ENCODE data around the gene MARK4.
"Not testable (repeated sequence)": the region's sequence is repeated elsewhere in the genome, so short reads cannot be mapped to it uniquely, and the experiment has no call there.

The MARK4 gene

DNA sequence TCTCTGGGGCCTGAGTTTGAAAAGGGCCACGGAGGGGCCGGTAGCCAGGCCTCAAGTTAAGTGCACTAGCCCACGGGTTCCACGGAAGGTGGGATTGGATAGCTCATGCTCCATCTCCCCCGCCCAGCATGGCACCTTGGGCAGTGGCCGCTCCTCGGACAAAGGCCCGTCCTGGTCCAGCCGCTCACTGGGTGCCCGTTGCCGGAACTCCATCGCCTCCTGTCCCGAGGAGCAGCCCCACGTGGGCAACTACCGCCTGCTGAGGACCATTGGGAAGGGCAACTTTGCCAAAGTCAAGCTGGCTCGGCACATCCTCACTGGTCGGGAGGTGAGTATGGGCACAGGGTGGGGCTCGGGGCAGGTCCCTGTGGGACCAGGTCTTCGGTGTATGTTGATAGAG lies 7.8 kb downstream of the MARK4 start:
- no peak overlapping the region for H3K4me3 ChIP-seq (ENCODE audit: low read length)
- no peaks in the 10 kb centered on the region for H3K4me1 ChIP-seq (ENCODE audit: control insufficient read depth, insufficient read depth, low read length)
- no peaks in the 10 kb centered on the region for H3K27me3 ChIP-seq (replicated peaks; ENCODE audit: control insufficient read depth, insufficient read depth, low read length)
- DNase-seq (ENCODE audit: low read depth), result no peak
- H3K9me3 ChIP-seq (ENCODE audit: control insufficient read depth, low read length), result no peaks in the 10 kb centered on the region
- H3K36me3 ChIP-seq (ENCODE audit: control insufficient read depth, insufficient read depth, low read length, severe bottlenecking), result peaks cover 3% of the 10 kb centered on the region
- H3K9ac ChIP-seq (ENCODE audit: low read length), result no peak overlapping the region

DNA sequence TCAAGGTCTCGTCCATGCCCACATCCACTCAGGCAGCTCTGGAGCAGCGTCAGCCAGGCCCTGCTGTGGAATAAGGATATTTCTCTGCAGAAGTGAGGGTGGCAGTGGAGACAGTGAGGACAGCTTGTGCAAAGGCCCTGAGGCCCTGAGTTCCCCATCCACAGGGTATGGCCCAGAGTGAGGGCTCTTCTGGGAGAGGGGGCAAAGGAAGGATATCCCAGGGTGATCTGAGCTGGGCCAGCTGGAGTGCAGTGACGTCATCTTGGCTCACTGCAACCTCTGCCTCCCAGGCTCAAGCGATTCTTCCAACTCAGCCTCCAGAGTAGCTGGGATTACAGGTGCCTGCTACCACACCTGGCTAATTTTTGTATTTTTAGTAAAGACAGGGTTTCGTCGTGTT lies 11.5 kb downstream of the MARK4 start:
- Histone ChIP-seq H3K9ac (ENCODE audit: low read length) (no peak overlapping the region), H3K4me1 (ENCODE audit: control insufficient read depth, insufficient read depth, low read length) (no peaks in the 10 kb centered on the region), H3K9me3 (ENCODE audit: control insufficient read depth, low read length) (no peaks in the 10 kb centered on the region), H3K27me3 (replicated peaks; ENCODE audit: control insufficient read depth, insufficient read depth, low read length) (no peaks in the 10 kb centered on the region), H3K36me3 (ENCODE audit: control insufficient read depth, insufficient read depth, low read length, severe bottlenecking) (peaks cover 15% of the 10 kb centered on the region), H3K4me3 (ENCODE audit: low read length) (no peak overlapping the region)
- no peak for DNase-seq (ENCODE audit: low read depth)

DNA sequence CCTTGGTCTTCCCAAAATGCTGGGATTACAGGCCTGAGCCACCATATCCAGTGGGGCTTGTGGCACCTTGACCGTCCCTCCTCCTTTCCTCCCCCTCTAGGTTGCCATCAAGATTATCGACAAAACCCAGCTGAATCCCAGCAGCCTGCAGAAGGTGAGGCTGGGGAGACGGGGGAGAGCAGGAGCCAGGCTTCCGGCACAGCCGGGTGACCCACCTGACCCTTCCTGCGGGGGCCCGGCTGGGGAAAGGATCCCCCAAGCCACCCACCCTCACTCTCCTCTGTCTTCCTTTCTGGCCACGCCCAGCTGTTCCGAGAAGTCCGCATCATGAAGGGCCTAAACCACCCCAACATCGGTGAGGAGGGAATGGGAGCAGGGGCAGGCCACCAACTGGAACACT lies 11.9 kb downstream of the MARK4 start:
- Histone ChIP-seq H3K9me3 (ENCODE audit: control insufficient read depth, low read length) (no peaks in the 10 kb centered on the region), H3K4me3 (ENCODE audit: low read length) (no peak overlapping the region), H3K9ac (ENCODE audit: low read length) (no peak overlapping the region), H3K36me3 (ENCODE audit: control insufficient read depth, insufficient read depth, low read length, severe bottlenecking) (peaks cover 16% of the 10 kb centered on the region), H3K4me1 (ENCODE audit: control insufficient read depth, insufficient read depth, low read length) (no peaks in the 10 kb centered on the region), H3K27me3 (replicated peaks; ENCODE audit: control insufficient read depth, insufficient read depth, low read length) (no peaks in the 10 kb centered on the region)
- DNase-seq (ENCODE audit: low read depth), result no peak

DNA sequence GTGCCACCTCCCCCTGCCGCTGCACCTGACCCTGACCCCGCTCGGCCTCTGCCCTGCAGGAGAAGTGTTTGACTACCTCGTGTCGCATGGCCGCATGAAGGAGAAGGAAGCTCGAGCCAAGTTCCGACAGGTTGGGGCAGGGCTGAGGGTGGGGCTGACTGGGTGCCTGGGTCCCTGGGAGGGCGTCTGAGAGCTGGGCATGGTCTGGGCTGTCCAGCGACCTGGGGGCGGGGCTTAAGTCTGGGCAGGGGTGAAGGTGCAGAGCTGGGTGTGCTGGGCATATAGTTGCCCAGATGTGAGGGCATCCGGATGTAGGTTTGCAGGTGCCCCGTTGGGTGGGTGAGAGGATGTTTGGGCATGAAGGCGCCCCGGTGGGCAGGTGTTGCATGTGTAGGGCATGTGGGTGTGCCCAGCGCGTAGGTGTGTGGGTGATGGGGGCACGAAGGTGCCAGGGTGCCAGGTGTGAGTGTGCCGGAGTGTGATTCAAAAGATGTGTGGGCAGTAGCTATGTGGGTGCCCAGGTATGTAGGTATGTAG lies 13.8 kb downstream of the MARK4 start:
- Histone ChIP-seq H3K9ac (ENCODE audit: low read length) (no peak overlapping the region), H3K4me3 (ENCODE audit: low read length) (no peak overlapping the region), H3K9me3 (ENCODE audit: control insufficient read depth, low read length) (no peaks in the 10 kb centered on the region), H3K36me3 (ENCODE audit: control insufficient read depth, insufficient read depth, low read length, severe bottlenecking) (peaks cover 24% of the 10 kb centered on the region), H3K27me3 (replicated peaks; ENCODE audit: control insufficient read depth, insufficient read depth, low read length) (no peaks in the 10 kb centered on the region), H3K4me1 (ENCODE audit: control insufficient read depth, insufficient read depth, low read length) (no peaks in the 10 kb centered on the region)
- DNase-seq (ENCODE audit: low read depth), result no peak

DNA sequence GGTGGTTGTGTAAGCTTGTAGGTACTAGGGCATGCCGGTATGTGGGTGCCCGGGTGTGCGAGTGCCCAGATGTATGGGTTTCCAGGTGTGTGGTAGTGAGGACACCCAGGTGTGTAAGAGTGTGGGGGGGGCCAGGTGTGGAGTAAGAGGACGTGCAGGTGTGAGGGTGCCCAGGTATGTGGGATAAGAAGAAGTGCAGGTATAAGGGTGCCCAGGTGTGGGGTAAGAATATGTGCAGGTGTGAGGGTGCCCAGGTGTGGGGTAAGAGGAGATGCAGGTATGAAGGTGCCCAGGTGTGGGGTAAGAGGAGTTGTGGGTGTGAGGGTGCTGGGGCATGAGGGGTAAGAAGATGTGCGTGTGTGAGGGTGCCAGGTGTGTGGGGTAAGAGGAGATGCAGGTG lies 14.3 kb downstream of the MARK4 start:
- Histone ChIP-seq H3K4me1 (ENCODE audit: control insufficient read depth, insufficient read depth, low read length) (no peaks in the 10 kb centered on the region), H3K9me3 (ENCODE audit: control insufficient read depth, low read length) (no peaks in the 10 kb centered on the region), H3K4me3 (ENCODE audit: low read length) (no peak overlapping the region), H3K27me3 (replicated peaks; ENCODE audit: control insufficient read depth, insufficient read depth, low read length) (no peaks in the 10 kb centered on the region), H3K36me3 (ENCODE audit: control insufficient read depth, insufficient read depth, low read length, severe bottlenecking) (peaks cover 28% of the 10 kb centered on the region), H3K9ac (ENCODE audit: low read length) (no peak overlapping the region)
- no peak for DNase-seq (ENCODE audit: low read depth)

DNA sequence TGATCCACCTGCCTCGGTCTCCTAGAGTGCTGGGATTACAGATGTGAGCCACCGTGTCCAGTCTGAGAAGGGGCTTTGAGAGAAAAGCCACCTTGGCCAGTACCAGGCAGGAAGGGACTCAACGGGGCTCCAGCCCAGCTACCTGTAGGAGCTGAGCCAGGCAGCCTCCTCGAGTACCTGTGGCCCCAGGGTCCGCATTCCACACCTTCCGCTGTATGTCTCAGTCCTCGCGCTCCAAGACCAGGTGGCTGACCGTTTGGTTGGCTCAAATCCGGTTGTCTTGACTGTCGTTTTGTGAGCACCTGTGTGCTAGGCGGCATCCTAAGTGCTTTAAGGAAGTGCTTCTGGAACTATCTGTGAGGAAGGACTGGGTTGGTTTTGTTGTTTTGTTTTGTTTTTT lies 16.2 kb downstream of the MARK4 start:
- Histone ChIP-seq H3K27me3 (replicated peaks; ENCODE audit: control insufficient read depth, insufficient read depth, low read length) (no peaks in the 10 kb centered on the region), H3K4me3 (ENCODE audit: low read length) (no peak overlapping the region), H3K9me3 (ENCODE audit: control insufficient read depth, low read length) (no peaks in the 10 kb centered on the region), H3K9ac (ENCODE audit: low read length) (no peak overlapping the region), H3K36me3 (ENCODE audit: control insufficient read depth, insufficient read depth, low read length, severe bottlenecking) (peaks cover 31% of the 10 kb centered on the region), H3K4me1 (ENCODE audit: control insufficient read depth, insufficient read depth, low read length) (no peaks in the 10 kb centered on the region)
- DNase-seq (ENCODE audit: low read depth), result no peak

DNA sequence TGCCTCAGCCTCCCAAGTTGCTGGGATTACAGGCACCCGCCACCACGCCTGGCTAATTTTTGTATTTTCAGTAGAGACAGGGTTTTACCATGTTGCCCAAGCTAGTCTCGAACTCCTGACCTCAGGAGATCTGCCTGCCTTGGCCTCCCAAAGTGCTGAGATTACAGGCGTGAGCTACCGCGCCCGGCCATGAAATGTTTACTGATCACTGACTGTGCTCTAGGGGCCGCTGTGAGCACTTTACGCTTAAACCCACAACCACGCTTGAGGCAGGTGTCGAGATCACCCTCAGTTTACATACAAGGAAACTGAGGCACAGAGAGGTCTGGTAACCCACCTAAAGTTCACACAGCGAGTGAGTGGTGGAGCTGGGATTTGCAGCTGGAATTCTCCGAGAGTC lies 18.9 kb downstream of the MARK4 start:
- H3K4me1 ChIP-seq (ENCODE audit: control insufficient read depth, insufficient read depth, low read length); DNase-seq (ENCODE audit: low read depth); H3K9ac ChIP-seq (ENCODE audit: low read length); H3K9me3 ChIP-seq (ENCODE audit: control insufficient read depth, low read length); H3K27me3 ChIP-seq (replicated peaks; ENCODE audit: control insufficient read depth, insufficient read depth, low read length); H3K4me3 ChIP-seq (ENCODE audit: low read length): not testable (repeated sequence)
- peaks cover 48% of the 10 kb centered on the region for H3K36me3 ChIP-seq (ENCODE audit: control insufficient read depth, insufficient read depth, low read length, severe bottlenecking)

DNA sequence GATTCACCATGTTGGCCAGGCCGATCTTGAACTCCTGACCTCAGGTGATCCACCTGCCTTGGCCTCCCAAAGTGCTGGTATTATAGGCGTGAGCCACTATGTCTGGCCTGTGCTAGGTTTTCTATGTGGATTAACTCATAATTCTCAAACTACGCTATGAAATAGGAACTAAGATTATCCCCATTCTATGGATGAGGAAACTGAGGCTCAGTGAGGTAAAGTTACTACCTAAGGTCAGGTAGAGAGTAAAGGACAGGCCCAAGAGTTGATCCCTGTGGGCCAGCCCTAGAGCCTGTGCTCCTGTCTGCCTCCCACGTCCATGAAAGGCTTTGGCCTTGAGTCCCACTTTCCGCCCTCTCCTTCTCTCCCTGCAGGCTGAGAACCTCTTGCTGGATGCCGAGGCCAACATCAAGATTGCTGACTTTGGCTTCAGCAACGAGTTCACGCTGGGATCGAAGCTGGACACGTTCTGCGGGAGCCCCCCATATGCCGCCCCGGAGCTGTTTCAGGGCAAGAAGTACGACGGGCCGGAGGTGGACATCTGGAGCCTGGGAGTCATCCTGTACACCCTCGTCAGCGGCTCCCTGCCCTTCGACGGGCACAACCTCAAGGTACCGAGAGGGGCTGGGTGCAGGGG lies 20.1 kb downstream of the MARK4 start:
- Histone ChIP-seq H3K36me3 (ENCODE audit: control insufficient read depth, insufficient read depth, low read length, severe bottlenecking) (peaks cover 54% of the 10 kb centered on the region), H3K27me3 (replicated peaks; ENCODE audit: control insufficient read depth, insufficient read depth, low read length) (no peaks in the 10 kb centered on the region), H3K9ac (ENCODE audit: low read length) (no peak overlapping the region), H3K9me3 (ENCODE audit: control insufficient read depth, low read length) (no peaks in the 10 kb centered on the region), H3K4me3 (ENCODE audit: low read length) (no peak overlapping the region), H3K4me1 (ENCODE audit: control insufficient read depth, insufficient read depth, low read length) (peaks cover 7% of the 10 kb centered on the region)
- no peak for DNase-seq (ENCODE audit: low read depth)

DNA sequence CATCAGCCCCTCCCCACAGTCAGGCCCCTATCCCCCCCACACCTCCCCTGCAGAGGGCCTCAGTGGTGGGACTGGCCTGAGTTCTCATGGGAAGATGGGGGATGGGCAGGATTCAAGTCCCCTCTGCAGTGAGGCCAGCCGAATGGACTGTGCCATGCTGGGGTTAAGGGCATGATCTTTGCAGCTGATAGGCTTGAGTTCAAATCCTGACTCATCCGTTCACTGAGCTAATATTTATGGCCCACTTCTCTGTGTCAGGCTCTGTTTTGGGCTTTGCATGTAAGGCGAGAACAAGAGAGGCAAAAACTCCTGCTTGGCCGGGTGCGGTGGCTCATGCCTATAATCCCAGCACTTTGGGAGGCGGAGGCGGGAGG lies 20.7 kb downstream of the MARK4 start:
- Histone ChIP-seq H3K9me3 (ENCODE audit: control insufficient read depth, low read length) (no peaks in the 10 kb centered on the region), H3K36me3 (ENCODE audit: control insufficient read depth, insufficient read depth, low read length, severe bottlenecking) (peaks cover 51% of the 10 kb centered on the region), H3K4me3 (ENCODE audit: low read length) (no peak overlapping the region), H3K4me1 (ENCODE audit: control insufficient read depth, insufficient read depth, low read length) (peaks cover 7% of the 10 kb centered on the region), H3K27me3 (replicated peaks; ENCODE audit: control insufficient read depth, insufficient read depth, low read length) (no peaks in the 10 kb centered on the region), H3K9ac (ENCODE audit: low read length) (no peak overlapping the region)
- no peak for DNase-seq (ENCODE audit: low read depth)

DNA sequence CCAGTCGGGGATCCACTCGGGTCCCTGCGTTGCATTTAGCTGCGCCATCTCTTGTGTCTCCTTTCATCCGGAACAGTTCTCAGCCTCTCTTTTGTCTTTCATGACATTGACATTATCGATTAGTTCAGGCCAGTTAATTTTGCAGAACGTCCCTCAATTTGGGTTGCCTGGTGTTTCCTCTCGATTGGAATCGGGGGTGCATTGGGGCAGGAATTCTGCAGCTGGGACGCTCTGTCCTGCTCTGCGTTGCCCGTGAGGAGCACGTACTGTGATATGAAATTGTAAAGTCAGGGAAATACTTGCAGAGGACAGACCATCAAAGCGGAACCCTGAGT lies 22.4 kb downstream of the MARK4 start:
- no peak for DNase-seq (ENCODE audit: low read depth)
- no peak overlapping the region for H3K9ac ChIP-seq (ENCODE audit: low read length)
- peaks cover 7% of the 10 kb centered on the region for H3K4me1 ChIP-seq (ENCODE audit: control insufficient read depth, insufficient read depth, low read length)
- H3K9me3 ChIP-seq (ENCODE audit: control insufficient read depth, low read length), result no peaks in the 10 kb centered on the region
- no peaks in the 10 kb centered on the region for H3K27me3 ChIP-seq (replicated peaks; ENCODE audit: control insufficient read depth, insufficient read depth, low read length)
- H3K36me3 ChIP-seq (ENCODE audit: control insufficient read depth, insufficient read depth, low read length, severe bottlenecking), result peaks cover 49% of the 10 kb centered on the region
- H3K4me3 ChIP-seq (ENCODE audit: low read length), result no peak overlapping the region

DNA sequence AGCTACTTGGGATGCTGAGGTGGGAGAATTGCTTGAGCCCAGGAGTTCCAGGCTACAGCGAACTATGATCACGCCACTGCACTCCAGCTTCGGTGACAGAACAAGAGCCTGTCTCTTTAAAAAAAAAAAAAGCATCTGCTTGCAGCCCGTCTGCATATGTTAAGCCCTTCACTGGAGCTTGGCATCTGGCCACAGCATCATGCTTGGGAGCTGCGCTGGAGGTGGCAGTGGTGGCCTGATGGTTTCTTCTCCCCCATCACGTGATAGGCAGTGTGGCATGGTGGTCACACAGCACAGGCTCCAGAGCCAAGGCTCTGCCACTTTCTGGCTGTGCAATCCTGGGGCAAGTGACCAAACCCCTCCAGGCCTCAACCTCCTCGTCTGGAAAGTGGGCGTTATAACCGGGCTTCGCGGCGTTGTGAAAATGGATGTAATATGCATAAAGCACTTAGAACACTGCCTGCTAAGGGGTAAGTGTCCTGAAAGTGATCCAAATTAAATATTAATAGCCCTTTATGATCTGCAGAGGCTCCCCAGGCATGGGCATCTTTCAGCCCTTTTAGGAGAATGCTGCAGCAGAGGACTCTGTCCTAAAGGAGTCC lies 24.4 kb downstream of the MARK4 start:
- peaks cover 7% of the 10 kb centered on the region for H3K4me1 ChIP-seq (ENCODE audit: control insufficient read depth, insufficient read depth, low read length)
- no peaks in the 10 kb centered on the region for H3K27me3 ChIP-seq (replicated peaks; ENCODE audit: control insufficient read depth, insufficient read depth, low read length)
- DNase-seq (ENCODE audit: low read depth), result no peak
- no peak overlapping the region for H3K9ac ChIP-seq (ENCODE audit: low read length)
- H3K36me3 ChIP-seq (ENCODE audit: control insufficient read depth, insufficient read depth, low read length, severe bottlenecking), result peaks cover 53% of the 10 kb centered on the region
- no peaks in the 10 kb centered on the region for H3K9me3 ChIP-seq (ENCODE audit: control insufficient read depth, low read length)
- no peak overlapping the region for H3K4me3 ChIP-seq (ENCODE audit: low read length)

DNA sequence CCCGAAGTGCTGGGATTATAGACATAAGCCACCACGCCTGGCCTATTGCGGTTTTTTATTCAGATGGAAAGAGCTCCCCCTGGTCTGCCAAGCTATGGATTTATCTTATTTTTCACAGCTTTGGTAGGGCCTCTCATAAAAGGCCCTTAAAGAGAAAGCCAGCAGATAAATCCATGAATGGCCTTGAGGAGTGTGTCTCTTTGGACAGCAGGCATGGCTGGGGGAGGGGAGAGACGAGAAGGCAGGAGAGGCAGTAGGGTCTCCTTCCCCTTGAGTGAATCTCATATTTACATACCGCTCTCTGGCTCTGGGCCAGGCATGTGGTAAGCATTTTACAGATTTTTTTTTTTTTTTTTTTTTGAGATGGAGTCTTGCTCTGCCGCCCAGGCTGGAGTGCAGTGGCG lies 25.2 kb downstream of the MARK4 start:
- H3K4me3 ChIP-seq (ENCODE audit: low read length), result no peak overlapping the region
- no peaks in the 10 kb centered on the region for H3K27me3 ChIP-seq (replicated peaks; ENCODE audit: control insufficient read depth, insufficient read depth, low read length)
- H3K36me3 ChIP-seq (ENCODE audit: control insufficient read depth, insufficient read depth, low read length, severe bottlenecking), result peaks cover 58% of the 10 kb centered on the region
- H3K4me1 ChIP-seq (ENCODE audit: control insufficient read depth, insufficient read depth, low read length), result peaks cover 7% of the 10 kb centered on the region
- peak; percentile 14 for DNase-seq (ENCODE audit: low read depth)
- H3K9me3 ChIP-seq (ENCODE audit: control insufficient read depth, low read length), result no peaks in the 10 kb centered on the region
- H3K9ac ChIP-seq (ENCODE audit: low read length), result no peak overlapping the region
